Fibroblast of skin of left biceps (primary cell): Measurements from ENCODE around the gene HLA-DMB.

Experiments used
- DNase-seq, 2 experiments: peaks; one replicate each; pipeline ENCODE4 v3.0.0-alpha.2; 2013; ENCODE audit warnings: low read depth in 2 of 2

Gene HLA-DMB

GRCh38 chr6:32908897-32909296, 31.9 kb downstream of the HLA-DMB start:
- no peak for DNase-seq

- DNase-seq, result peak in 1 of 2 experiments; percentile 39
These were observed 34.3 kb downstream of the HLA-DMB start for GRCh38 chr6:32906539-32906938.

- DNase-seq, result no peak
These were observed 35.8 kb downstream of the HLA-DMB start for GRCh38 chr6:32905078-32905477.

- DNase-seq, result no peak
These were observed 36.9 kb downstream of the HLA-DMB start for GRCh38 chr6:32903952-32904351.

- no peak for DNase-seq
These were observed 45.9 kb downstream of the HLA-DMB start for GRCh38 chr6:32895006-32895345.

- peak; percentile 80 to 82 for DNase-seq
These were observed 46.5 kb downstream of the HLA-DMB start for GRCh38 chr6:32894085-32895005.

- DNase-seq, result no peak
These were observed 50.0 kb downstream of the HLA-DMB start for GRCh38 chr6:32890831-32891230.

- no peak for DNase-seq
These were observed 51.3 kb downstream of the HLA-DMB start for GRCh38 chr6:32889533-32889932.

- no peak for DNase-seq
These were observed 52.3 kb downstream of the HLA-DMB start for GRCh38 chr6:32888576-32888975.

GRCh38 chr6:32887616-32888015, 53.2 kb downstream of the HLA-DMB start:
- DNase-seq, result no peak

- DNase-seq, result peak; percentile 52 to 55
These were observed 54.0 kb downstream of the HLA-DMB start for GRCh38 chr6:32886681-32887383.

GRCh38 chr6:32885698-32886286, 55.0 kb downstream of the HLA-DMB start:
- peak in 1 of 2 experiments; percentile 44 for DNase-seq
